HG03354 (cell line): Measurements from ENCODE around the gene NEO1.
"Not testable (repeated sequence)": the region's sequence is repeated elsewhere in the genome, so short reads cannot be mapped to it uniquely, and the experiment has no call there.

Source experiments
- ATAC-seq: cut with Tn5 transposase; IDR thresholded peaks from one replicate; pipeline ENCODE4 v1.9.1; 2021; ENCODE audit warnings: mild to moderate bottlenecking; ENCODE audit not compliant: unreplicated experiment, poor library complexity, severe bottlenecking

NEO1 gene

GRCh38 chr15:73130830-73131229 is 78.6 kb downstream of the NEO1 start:
- no peak for ATAC-seq

GRCh38 chr15:73134196-73134595 is 81.9 kb downstream of the NEO1 start:
- ATAC-seq, result no peak

- ATAC-seq, result no peak
These were observed 86.9 kb downstream of the NEO1 start for GRCh38 chr15:73139041-73139743.

GRCh38 chr15:73139744-73140553 is 87.7 kb downstream of the NEO1 start:
- no peak for ATAC-seq

GRCh38 chr15:73141216-73141900 is 89.1 kb downstream of the NEO1 start:
- no peak for ATAC-seq

- ATAC-seq, result peak; percentile 90
These were observed 90.8 kb downstream of the NEO1 start for GRCh38 chr15:73142802-73143762.

GRCh38 chr15:73143763-73144155 is 91.5 kb downstream of the NEO1 start:
- no peak for ATAC-seq

GRCh38 chr15:73146419-73146818 is 94.2 kb downstream of the NEO1 start:
- no peak for ATAC-seq

- no peak for ATAC-seq
These were observed 98.6 kb downstream of the NEO1 start for GRCh38 chr15:73150831-73151230.

- ATAC-seq, result no peak
These were observed 100.8 kb downstream of the NEO1 start for GRCh38 chr15:73153024-73153423.

- ATAC-seq, result no peak
These were observed 101.2 kb downstream of the NEO1 start for GRCh38 chr15:73153447-73153846.

- ATAC-seq, result no peak
These were observed 104.3 kb downstream of the NEO1 start for GRCh38 chr15:73156431-73157191.

- ATAC-seq, result no peak
These were observed 109.3 kb downstream of the NEO1 start for GRCh38 chr15:73161546-73161945.

- no peak for ATAC-seq
These were observed 113.2 kb downstream of the NEO1 start for GRCh38 chr15:73165435-73165834.

GRCh38 chr15:73165844-73166243 is 113.6 kb downstream of the NEO1 start:
- no peak for ATAC-seq

- ATAC-seq, result not testable (repeated sequence)
These were observed 114.4 kb downstream of the NEO1 start for GRCh38 chr15:73166711-73167110.

- no peak for ATAC-seq
These were observed 116.2 kb downstream of the NEO1 start for GRCh38 chr15:73168487-73168886.

GRCh38 chr15:73171711-73172110 is 119.4 kb downstream of the NEO1 start:
- ATAC-seq, result no peak

- no peak for ATAC-seq
These were observed 120.2 kb downstream of the NEO1 start for GRCh38 chr15:73172508-73172907.
